Karpas-422 (cell line): Measurements from ENCODE around the gene LHFPL6. TPM values are rescaled to one million over a fixed set of nuclear protein-coding genes. Genes with fewer than 3 reads are reported as not detected.

Experiments
- DNase-seq: peaks from one replicate; pipeline ENCODE4 v3.0.0-alpha.2; 2015
- H2AFZ ChIP-seq: fragments of 200-600 bp; sonication (generic); 2 replicates; pipeline ENCODE4 v1.6.1; 2014; ENCODE audit warnings: antibody characterized with exemption, low read length, mixed read lengths
- H3K27ac ChIP-seq: fragments of 200-600 bp; sonication (generic); 2 replicates; pipeline ENCODE4 v1.5.1; 2014; ENCODE audit warnings: mild to moderate bottlenecking, low read length, moderate library complexity
- H3K27me3 ChIP-seq: fragments of 200-600 bp; sonication (generic); 2 replicates; pipeline ENCODE4 v1.6.1; 2014; ENCODE audit warnings: low read length, mixed read lengths
- H3K36me3 ChIP-seq: fragments of 200-600 bp; sonication (generic); 2 replicates; pipeline ENCODE4 v1.6.1; 2014; ENCODE audit warnings: low read length, mixed read lengths; ENCODE audit not compliant: insufficient read depth
- H3K4me1 ChIP-seq: fragments of 200-600 bp; sonication (generic); 2 replicates; pipeline ENCODE4 v1.6.1; 2014; ENCODE audit warnings: mild to moderate bottlenecking, low read length, mixed read lengths
- H3K4me2 ChIP-seq: fragments of 200-600 bp; sonication (generic); 2 replicates; pipeline ENCODE4 v1.6.1; 2014; ENCODE audit warnings: low read length, low read depth, mild to moderate bottlenecking; ENCODE audit not compliant: poor library complexity, severe bottlenecking
- H3K4me3 ChIP-seq: fragments of 200-600 bp; sonication (generic); 2 replicates; pipeline ENCODE4 v1.5.1; 2014; ENCODE audit warnings: mild to moderate bottlenecking, antibody characterized with exemption, low read length, mixed read lengths
- H3K79me2 ChIP-seq: fragments of 200-600 bp; sonication (generic); 2 replicates; pipeline ENCODE4 v1.6.1; 2014; ENCODE audit warnings: mild to moderate bottlenecking, low read length, mixed read lengths
- H3K9ac ChIP-seq: fragments of 200-600 bp; sonication (generic); 2 replicates; pipeline ENCODE4 v1.6.0; 2014; ENCODE audit warnings: low read length
- H3K9me2 ChIP-seq: fragments of 200-600 bp; sonication (generic), shearing (Covaris generic); replicated peaks from 2 replicates; pipeline ENCODE4 v1.6.0; 2014; ENCODE audit warnings: mild to moderate bottlenecking, low read length, moderate library complexity; ENCODE audit not compliant: insufficient read depth
- H3K9me3 ChIP-seq: fragments of 300-700, 200-600 bp; sonication (generic); 2 replicates; pipeline ENCODE4 v1.6.1; 2014; ENCODE audit warnings: low read length, mixed read lengths
- H4K20me1 ChIP-seq: fragments of 200-600 bp; sonication (generic); 2 replicates; pipeline ENCODE4 v1.6.1; 2014; ENCODE audit warnings: mild to moderate bottlenecking, antibody characterized with exemption, low read length, low read depth; ENCODE audit not compliant: insufficient read depth
- total RNA-seq: library from RNA; depleted of rRNA; stranded (reverse); fragments of >200 nt; shearing (Covaris generic); gene quantifications from 2 replicates; pipeline ENCODE4 v1.2.3, GENCODE V29; 2014; ENCODE audit warnings: low replicate concordance; rRNA removed

The LHFPL6 gene
- total RNA-seq, result not detected in 2 replicates

- Histone ChIP-seq H4K20me1 (no peaks in the 10 kb centered on the region), H3K9me3 (no peaks in the 10 kb centered on the region), H3K27ac (no peak within 1 kb of the TSS), H3K4me2 (peak within 1 kb of the TSS; percentile 91), H3K4me3 (peak within 1 kb of the TSS; percentile 76), H3K9ac (peak within 1 kb of the TSS; percentile 54), H3K36me3 (no peaks in the 10 kb centered on the region), H3K9me2 (no peaks in the 10 kb centered on the region), H3K79me2 (no peaks in the 10 kb centered on the region), H2AFZ (peak within 1 kb of the TSS; percentile 97), H3K27me3 (peaks cover 3% of the 10 kb centered on the region; the same call in 1 of the 2 replicates), H3K4me1 (peaks cover 15% of the 10 kb centered on the region)
- peak; percentile 58 for DNase-seq
Observed at GRCh38 chr13:39602614-39603366, at the start of gene LHFPL6. LHFPL6 (minus strand) TSS chr13:39603193.

GRCh38 chr13:39646122-39646521 is 43.1 kb upstream of the LHFPL6 start:
- no peaks in the 10 kb centered on the region for H4K20me1 ChIP-seq
- H3K79me2 ChIP-seq, result no peaks in the 10 kb centered on the region
- H3K27me3 ChIP-seq, result no peaks in the 10 kb centered on the region
- DNase-seq, result peak; percentile 9
- no peak overlapping the region; the same call in 1 of the 2 replicates for H2AFZ ChIP-seq
- no peaks in the 10 kb centered on the region for H3K36me3 ChIP-seq
- no peaks in the 10 kb centered on the region for H3K9me2 ChIP-seq
- no peaks in the 10 kb centered on the region for H3K9me3 ChIP-seq
- no peak overlapping the region for H3K4me2 ChIP-seq
- no peaks in the 10 kb centered on the region for H3K4me1 ChIP-seq
- no peak overlapping the region for H3K27ac ChIP-seq
- no peak overlapping the region for H3K4me3 ChIP-seq
- H3K9ac ChIP-seq, result no peak overlapping the region

GRCh38 chr13:39641645-39642044 is 38.7 kb upstream of the LHFPL6 start:
- H3K4me3 ChIP-seq, result no peak overlapping the region
- no peaks in the 10 kb centered on the region for H3K4me1 ChIP-seq
- no peak overlapping the region for H3K9ac ChIP-seq
- no peak for DNase-seq
- no peaks in the 10 kb centered on the region for H3K79me2 ChIP-seq
- no peaks in the 10 kb centered on the region for H3K9me2 ChIP-seq
- H2AFZ ChIP-seq, result no peak overlapping the region
- no peaks in the 10 kb centered on the region for H3K36me3 ChIP-seq
- H3K9me3 ChIP-seq, result no peaks in the 10 kb centered on the region
- H3K27me3 ChIP-seq, result no peaks in the 10 kb centered on the region
- H4K20me1 ChIP-seq, result no peaks in the 10 kb centered on the region
- no peak overlapping the region for H3K4me2 ChIP-seq
- no peak overlapping the region for H3K27ac ChIP-seq

GRCh38 chr13:39637890-39638289 is 34.9 kb upstream of the LHFPL6 start:
- Histone ChIP-seq H2AFZ (no peak overlapping the region), H3K9ac (no peak overlapping the region)

GRCh38 chr13:39635564-39635963 is 32.6 kb upstream of the LHFPL6 start:
- H4K20me1 ChIP-seq, result no peaks in the 10 kb centered on the region
- no peak overlapping the region for H2AFZ ChIP-seq
- H3K4me3 ChIP-seq, result no peak overlapping the region
- no peak for DNase-seq
- no peaks in the 10 kb centered on the region for H3K9me2 ChIP-seq
- H3K4me1 ChIP-seq, result no peaks in the 10 kb centered on the region
- no peaks in the 10 kb centered on the region for H3K36me3 ChIP-seq
- no peaks in the 10 kb centered on the region for H3K79me2 ChIP-seq
- 0 out of 2 replicates have a peak, but pooled peaks cover 3% of the 10 kb centered on the region for H3K9me3 ChIP-seq
- H3K27me3 ChIP-seq, result peaks cover 3% of the 10 kb centered on the region; the same call in 1 of the 2 replicates
- no peak overlapping the region for H3K4me2 ChIP-seq
- H3K9ac ChIP-seq, result no peak overlapping the region
- no peak overlapping the region for H3K27ac ChIP-seq

More at GRCh38 chr13:39637890-39638289, 34.9 kb upstream of the LHFPL6 start:
- H3K79me2 ChIP-seq, result no peaks in the 10 kb centered on the region
- no peak overlapping the region for H3K27ac ChIP-seq
- no peaks in the 10 kb centered on the region for H3K36me3 ChIP-seq
- H4K20me1 ChIP-seq, result no peaks in the 10 kb centered on the region
- DNase-seq, result no peak
- no peaks in the 10 kb centered on the region for H3K9me2 ChIP-seq
- H3K4me2 ChIP-seq, result no peak overlapping the region
- H3K9me3 ChIP-seq, result no peaks in the 10 kb centered on the region
- no peaks in the 10 kb centered on the region; the same call in 1 of the 2 replicates for H3K27me3 ChIP-seq
- no peak overlapping the region for H3K4me3 ChIP-seq
- H3K4me1 ChIP-seq, result no peaks in the 10 kb centered on the region

- DNase-seq, result no peak
- H3K4me2 ChIP-seq, result no peak overlapping the region
Observed at GRCh38 chr13:39632994-39633393, 30.0 kb upstream of the LHFPL6 start.

GRCh38 chr13:39631307-39631706 is 28.3 kb upstream of the LHFPL6 start:
- Histone ChIP-seq H3K4me1 (no peaks in the 10 kb centered on the region), H2AFZ (no peak overlapping the region), H3K27me3 (peaks cover 3% of the 10 kb centered on the region; the same call in 1 of the 2 replicates), H3K9me3 (0 out of 2 replicates have a peak, but pooled peaks cover 3% of the 10 kb centered on the region), H4K20me1 (no peaks in the 10 kb centered on the region), H3K4me3 (no peak overlapping the region), H3K27ac (no peak overlapping the region), H3K4me2 (no peak overlapping the region), H3K36me3 (no peaks in the 10 kb centered on the region), H3K9me2 (no peaks in the 10 kb centered on the region), H3K9ac (no peak overlapping the region), H3K79me2 (no peaks in the 10 kb centered on the region)
- no peak for DNase-seq

More at GRCh38 chr13:39632994-39633393, 30.0 kb upstream of the LHFPL6 start:
- Histone ChIP-seq H3K9ac (no peak overlapping the region), H3K9me2 (no peaks in the 10 kb centered on the region), H3K27me3 (peaks cover 3% of the 10 kb centered on the region; the same call in 1 of the 2 replicates), H4K20me1 (no peaks in the 10 kb centered on the region), H2AFZ (no peak overlapping the region), H3K79me2 (no peaks in the 10 kb centered on the region), H3K4me1 (no peaks in the 10 kb centered on the region), H3K4me3 (no peak overlapping the region), H3K9me3 (0 out of 2 replicates have a peak, but pooled peaks cover 3% of the 10 kb centered on the region), H3K36me3 (no peaks in the 10 kb centered on the region), H3K27ac (no peak overlapping the region)

- Histone ChIP-seq H2AFZ (no peak overlapping the region), H4K20me1 (no peaks in the 10 kb centered on the region), H3K9ac (no peak overlapping the region), H3K4me1 (no peaks in the 10 kb centered on the region), H3K36me3 (no peaks in the 10 kb centered on the region), H3K4me2 (no peak overlapping the region), H3K9me2 (no peaks in the 10 kb centered on the region), H3K27ac (no peak overlapping the region), H3K79me2 (no peaks in the 10 kb centered on the region), H3K4me3 (no peak overlapping the region), H3K9me3 (no peaks in the 10 kb centered on the region), H3K27me3 (no peaks in the 10 kb centered on the region)
- DNase-seq, result no peak
Observed at GRCh38 chr13:39623466-39623865, 20.5 kb upstream of the LHFPL6 start.
